ENCODE data around the gene TRAP1. TPM values are rescaled to one million over a fixed set of nuclear protein-coding genes. Genes with fewer than 3 reads are reported as not detected.
A peak's percentile ranks its signal among the peaks of the same experiment; 100 is the strongest.

Gene TRAP1
- total RNA-seq (100 to 1,000 TPM in 2 of 7 donors, 10 to 100 TPM in 5; 67.3 to 102 (median 87.1) TPM), polyA plus RNA-seq (10 to 100 TPM; 56.3 to 61.0 TPM)
- long read RNA-seq, donor 1, transcript TRAP1-201 (18 exons, 2,296 nt) = major isoform, 708 of 797 reads
- long read RNA-seq, donor 1, transcript TRAP1-212 (13 exons, 2,309 nt) = minor isoform, 8 of 797 reads
- long read RNA-seq, donor 1, partial matches to known transcripts = 35 of 797 reads
- long read RNA-seq, donor 1, other reads (novel, unspliced or antisense) = 45 of 797 reads
- long read RNA-seq, donor 2, transcript TRAP1-201 (18 exons, 2,296 nt) = major isoform, 39 of 47 reads
- long read RNA-seq, donor 2, partial matches to known transcripts = 5 of 47 reads
- long read RNA-seq, donor 2, other reads (novel, unspliced or antisense) = 0 of 47 reads
- long read RNA-seq, donor 3, transcript TRAP1-212 (13 exons, 2,309 nt) = minor isoform, 6 of 198 reads
- long read RNA-seq, donor 3, transcript TRAP1-201 (18 exons, 2,296 nt) = major isoform, 164 of 198 reads
- long read RNA-seq, donor 3, partial matches to known transcripts = 19 of 198 reads
- long read RNA-seq, donor 3, other reads (novel, unspliced or antisense) = 7 of 198 reads

DNA sequence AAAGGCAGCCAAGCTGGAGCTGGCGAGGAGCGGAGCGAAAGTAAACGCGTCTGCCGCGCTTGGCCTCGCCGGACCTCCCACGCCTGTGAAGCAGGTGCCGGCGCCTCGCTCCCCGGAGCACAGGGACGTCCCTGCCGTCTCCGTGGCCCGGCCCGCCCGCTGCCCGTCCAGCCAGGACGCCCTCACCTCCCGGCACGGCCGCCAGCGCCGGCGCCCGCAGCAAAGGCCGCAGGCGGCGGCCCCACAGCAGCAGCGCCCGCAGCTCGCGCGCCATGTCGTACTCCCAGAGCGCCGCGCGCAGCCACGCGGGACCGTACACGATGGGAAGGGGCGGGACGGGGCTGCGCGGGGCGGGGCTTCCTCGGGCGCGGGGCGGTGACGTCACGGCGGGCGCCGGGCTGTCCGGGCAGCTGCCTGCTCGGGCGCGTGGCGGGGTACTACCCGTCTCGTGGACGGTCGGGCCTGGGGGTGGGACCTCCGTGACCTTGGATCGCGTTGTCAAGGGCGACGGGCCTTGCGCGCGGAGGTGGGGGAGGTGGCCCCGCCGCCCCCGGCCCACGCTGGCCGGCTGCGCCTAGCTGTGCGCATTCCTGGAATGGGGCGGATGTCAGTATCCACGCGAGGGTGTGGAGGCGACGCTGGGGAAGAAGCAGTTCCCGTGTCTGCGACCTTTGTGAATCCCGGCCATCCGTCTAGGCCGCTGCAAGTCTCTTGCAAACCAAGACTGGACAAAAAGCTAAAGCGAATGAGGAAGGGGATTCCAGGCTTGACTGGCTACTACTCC is at the start of gene TRAP1:
TRAP1 (minus strand) TSS at position 290 of the 784 bp plus-strand sequence; CDS start at position 274, 16 bp downstream.
- intact Hi-C loops (cut with DNase I) = no loop called here
- 1% methylated on average over 41 to 95 of the region's 95 CpGs for WGBS, 3 donors
- Histone ChIP-seq H3K27me3 (no peaks in the 10 kb centered on the region), H3K27ac (peak within 1 kb of the TSS; percentile 55 to 86), H3K36me3 (no peaks in the 10 kb centered on the region), H3K9me3 (no peaks in the 10 kb centered on the region), H3K4me3 (peak within 1 kb of the TSS; percentile 58), H3K4me1 (ENCODE audit: insufficient read depth) (peaks cover 5% of the 10 kb centered on the region)
- TF ChIP-seq POLR2A (IDR thresholded peaks at IDR 0.05) (peak; percentile 88), EP300 (IDR thresholded peaks at IDR 0.05) (no peak)
- TF ChIP-seq, protein P1, sequence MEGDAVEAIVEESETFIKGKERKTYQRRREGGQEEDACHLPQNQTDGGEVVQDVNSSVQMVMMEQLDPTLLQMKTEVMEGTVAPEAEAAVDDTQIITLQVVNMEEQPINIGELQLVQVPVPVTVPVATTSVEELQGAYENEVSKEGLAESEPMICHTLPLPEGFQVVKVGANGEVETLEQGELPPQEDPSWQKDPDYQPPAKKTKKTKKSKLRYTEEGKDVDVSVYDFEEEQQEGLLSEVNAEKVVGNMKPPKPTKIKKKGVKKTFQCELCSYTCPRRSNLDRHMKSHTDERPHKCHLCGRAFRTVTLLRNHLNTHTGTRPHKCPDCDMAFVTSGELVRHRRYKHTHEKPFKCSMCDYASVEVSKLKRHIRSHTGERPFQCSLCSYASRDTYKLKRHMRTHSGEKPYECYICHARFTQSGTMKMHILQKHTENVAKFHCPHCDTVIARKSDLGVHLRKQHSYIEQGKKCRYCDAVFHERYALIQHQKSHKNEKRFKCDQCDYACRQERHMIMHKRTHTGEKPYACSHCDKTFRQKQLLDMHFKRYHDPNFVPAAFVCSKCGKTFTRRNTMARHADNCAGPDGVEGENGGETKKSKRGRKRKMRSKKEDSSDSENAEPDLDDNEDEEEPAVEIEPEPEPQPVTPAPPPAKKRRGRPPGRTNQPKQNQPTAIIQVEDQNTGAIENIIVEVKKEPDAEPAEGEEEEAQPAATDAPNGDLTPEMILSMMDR (IDR thresholded peaks at IDR 0.05) = peak in 1 of 3 donors; percentile 29
- peak; percentile 87 to 95 (median 93) for DNase-seq

DNA sequence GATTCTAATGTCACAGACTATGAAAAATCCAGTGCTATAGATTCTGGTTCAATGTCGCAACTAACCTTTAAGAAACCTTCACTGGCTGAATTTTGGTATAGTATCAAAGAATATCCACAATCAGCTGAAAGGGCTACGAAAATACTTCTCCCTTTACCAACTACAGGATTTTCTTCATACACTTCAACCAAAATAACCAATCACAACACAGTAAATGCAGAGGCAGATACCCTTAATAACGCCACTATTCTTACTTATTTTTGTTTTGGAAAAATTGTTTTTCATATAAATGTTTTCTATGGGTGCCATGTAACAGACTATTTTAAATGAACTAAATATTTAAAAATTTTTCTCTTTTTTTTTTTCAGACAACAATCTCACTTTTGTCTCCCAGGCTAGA is 48.9 kb upstream of the TRAP1 start:
- H3K27me3 ChIP-seq = no peaks in the 10 kb centered on the region
- no peaks in the 10 kb centered on the region for H3K9me3 ChIP-seq
- H3K4me3 ChIP-seq = no peak overlapping the region
- no peak for DNase-seq
- TF ChIP-seq EP300 (IDR thresholded peaks at IDR 0.05) = no peak
- TF ChIP-seq, protein P1 (IDR thresholded peaks at IDR 0.05) = no peak
- TF ChIP-seq POLR2A (IDR thresholded peaks at IDR 0.05) = no peak
- H3K36me3 ChIP-seq = no peaks in the 10 kb centered on the region
- intact Hi-C loops (cut with DNase I) = no loop called here
- H3K27ac ChIP-seq = no peak overlapping the region
- 94 to 98% (median 95%) methylated on average over 3 of the region's 3 CpGs for WGBS, 3 donors
- H3K4me1 ChIP-seq (ENCODE audit: insufficient read depth) = no peaks in the 10 kb centered on the region

DNA sequence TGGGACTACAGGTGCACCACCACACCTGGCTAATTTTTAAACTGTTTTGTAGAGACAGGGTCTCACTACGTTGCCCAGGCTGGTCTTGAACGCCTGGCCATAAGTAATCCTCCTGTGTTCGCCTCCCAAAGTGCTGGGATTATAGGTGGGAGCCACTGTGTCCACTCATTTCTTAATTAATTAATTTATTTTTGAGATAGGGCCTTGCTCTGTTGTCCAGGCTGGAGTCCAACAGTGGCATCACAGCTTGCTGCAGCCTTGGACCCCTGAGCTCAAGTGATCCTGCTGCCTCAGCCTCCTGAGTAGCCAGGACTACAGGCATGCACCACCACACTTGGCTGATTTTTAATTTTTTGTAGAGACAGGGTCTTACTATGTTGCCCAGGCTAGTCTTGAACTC is 47.1 kb upstream of the TRAP1 start:
- no peaks in the 10 kb centered on the region for H3K27me3 ChIP-seq
- TF ChIP-seq, protein P1 (IDR thresholded peaks at IDR 0.05) = no peak
- TF ChIP-seq POLR2A (IDR thresholded peaks at IDR 0.05) (no peak), EP300 (IDR thresholded peaks at IDR 0.05) (no peak)
- no peaks in the 10 kb centered on the region for H3K4me1 ChIP-seq (ENCODE audit: insufficient read depth)
- WGBS, 3 donors = 94 to 97% (median 96%) methylated on average over 3 of the region's 3 CpGs
- no peak overlapping the region for H3K27ac ChIP-seq
- no peak overlapping the region for H3K4me3 ChIP-seq
- no peaks in the 10 kb centered on the region for H3K36me3 ChIP-seq
- no peaks in the 10 kb centered on the region for H3K9me3 ChIP-seq
- no peak for DNase-seq
- intact Hi-C loops (cut with DNase I) = no loop called here

DNA sequence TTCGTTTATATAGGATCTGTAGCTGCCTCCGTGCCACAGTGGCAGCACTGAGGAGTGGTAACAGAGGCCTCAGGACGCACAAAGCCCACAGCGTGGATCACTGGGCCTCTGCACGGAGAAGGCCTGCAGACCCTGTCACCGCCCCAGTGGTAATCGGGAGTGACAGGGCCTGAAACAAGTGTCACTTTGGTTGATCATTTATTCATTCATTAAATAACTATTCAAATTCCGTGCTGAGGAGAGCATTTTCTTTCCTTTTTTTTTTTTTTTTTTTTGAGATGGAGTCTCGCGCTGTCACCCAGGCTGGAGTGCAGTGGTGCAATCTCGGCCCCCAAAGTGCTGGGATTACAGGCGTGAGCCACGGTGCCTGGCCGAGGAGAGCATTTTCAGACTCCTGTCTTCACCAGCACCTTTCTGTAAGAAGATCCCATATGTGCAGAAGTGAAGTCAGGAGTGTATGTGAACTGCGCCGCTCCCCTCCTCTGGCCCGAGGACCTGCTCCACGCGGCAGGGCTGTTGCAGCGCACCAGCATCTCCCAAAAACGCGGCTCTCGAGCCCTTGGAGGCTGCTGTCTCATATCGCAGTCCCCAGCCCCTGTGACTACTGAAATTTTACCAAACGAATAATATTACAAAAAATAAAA is 44.9 kb upstream of the TRAP1 start:
- WGBS, 3 donors = 89 to 91% (median 89%) methylated on average over 25 of the region's 25 CpGs
- H3K4me3 ChIP-seq = no peak overlapping the region
- no peaks in the 10 kb centered on the region for H3K27me3 ChIP-seq
- no peaks in the 10 kb centered on the region for H3K9me3 ChIP-seq
- intact Hi-C loops (cut with DNase I) = no loop called here
- no peak overlapping the region for H3K27ac ChIP-seq
- TF ChIP-seq, protein P1 (IDR thresholded peaks at IDR 0.05) = no peak
- TF ChIP-seq POLR2A (IDR thresholded peaks at IDR 0.05) = no peak
- no peak for TF ChIP-seq EP300 (IDR thresholded peaks at IDR 0.05)
- no peaks in the 10 kb centered on the region for H3K36me3 ChIP-seq
- no peaks in the 10 kb centered on the region for H3K4me1 ChIP-seq (ENCODE audit: insufficient read depth)
- DNase-seq = no peak

Data from ovary (tissue), 10 donors.